HG03175 (cell line): ENCODE data around the gene GGT1.
"Not testable (repeated sequence)": the region's sequence is repeated elsewhere in the genome, so short reads cannot be mapped to it uniquely, and the experiment has no call there.

Source experiments
- ATAC-seq: cut with Tn5 transposase; IDR thresholded peaks from one replicate; pipeline ENCODE4 v1.9.1; 2021; ENCODE audit warnings: mild to moderate bottlenecking, moderate library complexity; ENCODE audit not compliant: unreplicated experiment

The GGT1 gene

DNA sequence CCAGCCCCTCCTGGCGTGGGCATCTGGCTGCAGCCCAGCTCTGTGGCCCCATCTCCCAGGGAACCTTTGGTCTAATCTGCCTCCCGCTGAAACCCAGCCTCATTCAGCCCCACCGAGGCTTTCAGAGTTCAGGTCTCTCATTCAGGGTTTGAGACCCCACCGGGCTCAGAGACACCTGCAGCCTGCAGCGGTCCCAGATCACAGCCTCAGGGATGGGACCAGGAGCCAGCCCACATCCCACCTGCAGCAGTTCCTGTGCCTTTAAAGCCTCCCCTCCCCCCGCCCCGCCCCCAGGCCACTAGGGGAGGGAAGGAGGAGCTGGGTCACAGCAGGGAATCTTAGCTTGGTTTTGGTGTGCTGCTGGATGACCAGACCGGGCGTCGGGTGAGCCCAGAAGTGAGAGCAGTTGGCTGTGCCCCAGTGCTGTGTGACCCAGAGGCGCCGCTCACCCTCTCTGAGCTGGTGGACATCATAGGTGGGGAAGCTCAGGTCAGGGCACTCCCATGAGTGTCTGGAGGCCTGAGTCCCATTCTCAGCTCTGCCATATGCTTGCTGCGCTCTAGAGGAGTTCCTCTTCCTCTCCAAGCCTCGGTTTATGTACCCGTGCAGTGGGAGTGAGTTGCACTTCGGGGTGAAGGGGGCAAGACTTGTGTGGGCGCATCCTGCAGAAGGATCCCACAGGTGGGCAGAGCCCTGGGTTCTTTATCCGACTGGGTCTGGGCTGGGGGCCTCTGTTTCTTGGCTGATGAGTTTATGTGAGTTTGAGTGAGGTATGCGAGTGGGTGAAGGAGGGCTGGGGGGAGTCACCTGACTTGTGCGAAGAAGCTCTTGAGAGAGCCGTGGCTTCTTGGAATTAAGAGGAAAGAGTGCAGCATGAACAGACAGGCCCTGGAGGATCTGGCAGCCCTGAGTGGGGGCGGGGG, at the start of gene GGT1:
TSS of gene GGT1 (plus strand) at position 347 of the 923 bp plus-strand sequence. CDS start 7,889 bp downstream, outside the sequence.
- not testable (repeated sequence) for ATAC-seq

DNA sequence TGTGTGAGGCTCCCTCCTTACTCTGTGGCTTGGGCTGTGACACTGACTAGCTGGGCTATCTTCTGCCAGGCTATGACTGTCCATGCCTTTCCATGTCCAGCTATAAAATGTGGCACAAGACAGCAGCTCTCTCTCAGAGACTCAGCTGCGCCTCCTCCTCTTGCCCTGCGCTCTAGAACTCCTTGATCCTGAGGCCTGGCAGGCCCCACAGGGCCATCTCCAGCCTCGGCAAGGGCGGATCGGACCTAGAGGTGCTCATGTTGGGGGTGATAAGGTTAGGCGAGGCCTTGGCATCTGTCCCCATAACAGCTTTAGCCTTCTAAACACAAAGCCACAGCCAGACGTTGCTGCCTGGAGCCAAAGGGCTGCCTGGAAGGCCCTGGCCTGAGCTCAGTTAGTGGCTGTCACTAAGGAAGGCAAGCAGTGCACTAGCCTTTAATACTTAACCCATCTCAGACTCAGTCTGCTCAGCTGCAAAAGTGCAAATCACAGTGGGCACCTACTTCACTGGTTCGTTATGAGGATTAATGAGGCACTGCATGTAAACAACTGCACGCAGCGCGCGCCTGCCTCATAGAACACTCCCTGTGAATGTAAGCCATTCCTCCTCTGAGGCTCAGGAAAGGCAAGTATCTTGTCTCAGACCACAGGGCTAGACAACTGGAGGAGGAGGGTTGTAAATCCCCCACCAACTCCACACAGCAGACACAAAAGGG, 49.2 kb upstream of the GGT1 start:
- ATAC-seq, result no peak

DNA sequence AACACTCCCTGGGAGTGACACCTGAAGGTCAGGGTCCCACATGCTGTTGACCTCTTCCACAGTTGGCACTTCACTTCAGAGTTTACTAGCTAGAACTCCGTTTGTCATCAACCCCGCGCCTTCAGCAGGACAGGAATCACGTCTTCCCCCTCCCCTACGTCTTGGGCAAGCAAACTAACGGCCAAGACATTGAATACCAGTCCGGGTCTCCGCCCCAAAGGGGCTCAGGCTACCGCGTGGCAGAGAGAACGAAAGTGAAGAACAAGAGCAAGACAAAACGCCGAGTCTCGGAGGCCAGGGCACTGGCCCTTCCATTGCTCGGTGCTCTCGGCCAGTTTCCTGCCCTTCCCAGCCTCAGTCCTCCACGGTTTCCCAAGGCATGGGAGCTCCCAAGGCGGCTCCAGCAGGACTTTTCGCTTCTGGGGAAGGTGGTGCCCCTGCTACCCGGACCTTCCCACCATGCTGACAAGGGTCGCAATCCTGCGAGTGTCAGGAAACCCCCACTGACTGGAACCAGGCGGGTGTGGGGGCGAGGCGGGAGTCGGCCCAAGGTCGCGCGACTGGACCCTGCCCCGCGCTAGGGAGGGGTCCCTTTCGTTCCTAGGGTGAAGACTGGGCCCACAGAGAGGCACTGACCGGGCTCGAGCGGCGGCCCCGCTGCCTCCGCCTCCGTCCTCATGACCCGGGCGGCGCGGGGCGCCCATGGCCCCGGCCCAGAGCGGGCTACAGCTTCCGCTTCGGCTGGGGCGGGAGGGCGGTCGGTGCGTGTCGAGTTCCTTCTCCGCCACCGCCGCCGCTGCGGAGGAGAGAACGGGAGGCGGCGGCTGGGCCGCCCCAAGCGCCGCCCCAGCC, 48.5 kb upstream of the GGT1 start, which contains the start of gene GUCD1:
TSS of gene GUCD1 (minus strand) at position 826 of the 852 bp plus-strand sequence. CDS start at position 679, 147 bp downstream.
- no peak for ATAC-seq

DNA sequence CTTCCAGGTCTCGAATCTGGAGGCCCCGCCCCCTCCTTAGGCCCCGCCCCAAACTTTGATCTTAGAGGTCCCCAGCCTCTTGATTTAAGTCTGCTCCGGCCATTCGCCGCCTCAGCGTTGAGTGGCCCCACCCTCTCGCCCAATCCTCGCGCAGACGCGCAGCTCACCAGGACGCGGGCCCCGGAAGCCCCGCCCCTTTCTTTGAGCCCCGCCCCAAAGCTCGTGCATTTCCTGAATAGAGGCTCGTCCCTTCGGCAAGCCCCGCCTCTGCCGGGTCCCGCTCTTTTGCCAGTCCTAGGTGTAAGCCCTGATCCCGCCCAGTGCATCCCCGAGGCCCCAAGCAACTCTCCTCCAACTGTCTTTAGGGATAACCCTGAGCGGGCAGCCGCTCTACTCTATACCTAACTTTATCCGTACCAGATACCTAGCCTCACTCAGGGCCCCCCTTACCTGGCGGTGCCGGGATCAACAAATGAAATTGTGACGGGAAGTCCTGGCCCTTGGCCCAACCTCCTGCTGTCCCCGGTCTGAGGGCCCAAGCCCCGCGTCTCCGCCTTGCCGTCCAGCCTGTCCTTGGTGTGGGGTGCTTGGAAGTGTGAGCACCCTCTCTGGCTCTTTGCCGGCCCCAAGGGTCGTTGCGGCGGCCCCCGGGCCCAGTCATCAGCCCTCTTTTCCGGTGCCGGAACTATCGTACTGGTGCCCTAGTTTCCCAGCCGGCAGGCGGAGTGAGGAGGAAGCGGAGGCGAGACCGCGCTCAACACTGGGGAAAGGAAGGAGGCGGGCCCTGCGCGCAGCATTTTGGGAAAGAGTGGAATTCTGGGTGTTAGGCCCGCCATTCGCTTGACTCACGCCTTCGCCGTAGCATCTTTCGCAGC, 47.6 kb upstream of the GGT1 start, which contains the start of gene SNRPD3:
TSS of gene SNRPD3 (plus strand) at position 835 of the 875 bp plus-strand sequence. CDS start 1,676 bp downstream, outside the sequence.
- ATAC-seq, result peak; percentile 77

DNA sequence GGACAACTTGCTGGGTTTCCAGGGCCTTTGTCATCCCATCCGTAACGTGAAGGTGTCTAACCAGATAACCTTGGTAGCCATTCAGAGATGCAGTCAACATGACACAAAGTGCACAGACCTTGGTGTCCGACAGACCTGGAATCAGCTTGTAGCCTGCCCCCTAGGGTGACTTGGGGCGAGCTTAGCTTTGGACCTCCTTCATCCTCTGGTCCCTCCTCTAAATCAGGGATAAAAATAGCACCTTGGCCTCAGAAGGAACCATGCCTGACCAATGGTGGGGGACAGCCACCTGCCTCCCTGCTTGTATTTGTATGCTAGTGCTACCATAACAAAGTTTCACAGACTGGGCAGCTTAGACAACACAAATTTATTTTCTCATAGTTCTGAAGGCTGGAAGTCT, 43.5 kb upstream of the GGT1 start:
- ATAC-seq, result no peak

DNA sequence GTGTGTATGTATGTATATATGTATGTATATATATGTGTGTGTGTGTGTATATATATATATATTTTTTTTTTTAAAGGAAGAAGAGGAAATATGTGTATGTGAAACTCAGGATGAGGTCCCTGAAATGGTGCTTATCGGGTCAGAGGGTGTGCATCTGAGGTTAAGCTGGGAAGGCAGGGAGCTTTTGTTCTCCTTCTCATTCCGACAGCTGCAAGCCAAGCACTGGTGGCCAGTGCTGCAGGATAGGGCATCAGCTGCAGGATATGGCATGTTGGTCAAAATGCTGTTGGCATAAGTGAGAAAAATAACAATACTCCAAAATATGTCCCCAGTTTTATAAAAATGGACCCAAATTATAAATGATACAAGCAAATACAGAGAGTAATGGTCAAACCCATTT, 39.7 kb upstream of the GGT1 start:
- ATAC-seq, result no peak

DNA sequence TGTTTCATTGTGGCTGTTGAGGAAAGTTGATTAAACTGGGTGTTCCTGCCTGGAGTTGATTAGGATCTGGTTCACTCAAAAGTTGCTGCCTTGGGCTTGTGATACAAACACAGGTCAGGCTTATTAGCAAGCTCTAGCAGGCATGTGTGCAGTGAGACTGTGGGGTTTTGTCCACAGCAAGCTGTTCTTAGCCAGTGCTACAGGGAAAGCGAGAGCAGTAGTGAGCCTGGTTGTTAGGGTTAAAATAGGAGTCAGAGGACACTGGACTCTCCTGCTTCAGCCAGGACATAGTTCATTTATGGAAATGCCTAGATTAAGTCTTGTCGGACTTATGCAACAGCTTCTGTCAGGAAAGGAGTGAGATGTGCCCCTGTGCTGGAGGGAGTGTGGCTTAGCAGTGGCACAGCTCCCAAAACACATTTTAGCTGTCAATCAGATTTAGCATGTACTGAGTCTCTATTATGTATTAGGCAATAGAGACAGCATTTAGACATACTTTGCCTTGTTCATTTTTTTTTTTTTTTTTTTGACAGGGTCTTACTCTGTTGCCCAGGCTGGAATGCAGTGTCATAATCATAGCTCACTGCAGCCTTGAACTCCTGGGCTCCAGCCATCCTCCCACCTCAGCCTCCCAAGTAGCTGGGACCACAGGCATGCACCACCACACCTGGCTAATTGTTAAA, 38.5 kb upstream of the GGT1 start:
- ATAC-seq, result no peak

DNA sequence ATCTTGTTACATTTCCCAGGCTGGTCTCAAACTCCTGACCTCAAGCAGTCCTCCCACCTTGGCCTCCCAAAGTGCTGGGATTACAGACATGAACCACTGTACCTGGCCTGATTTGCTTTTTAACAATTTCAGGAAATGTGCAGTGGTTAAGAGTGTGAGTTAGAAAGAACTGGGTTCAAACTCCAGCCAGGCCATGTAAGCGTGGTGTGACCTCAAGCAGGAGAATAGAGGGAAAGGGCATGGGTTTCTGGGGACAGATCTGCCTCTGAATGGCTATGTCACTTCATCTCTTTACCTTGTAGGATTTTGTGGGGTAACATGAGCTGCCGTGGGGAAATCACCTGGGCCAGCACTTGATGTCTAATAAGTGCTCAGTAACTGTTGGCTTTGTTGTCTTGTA, 37.9 kb upstream of the GGT1 start:
- ATAC-seq, result no peak

DNA sequence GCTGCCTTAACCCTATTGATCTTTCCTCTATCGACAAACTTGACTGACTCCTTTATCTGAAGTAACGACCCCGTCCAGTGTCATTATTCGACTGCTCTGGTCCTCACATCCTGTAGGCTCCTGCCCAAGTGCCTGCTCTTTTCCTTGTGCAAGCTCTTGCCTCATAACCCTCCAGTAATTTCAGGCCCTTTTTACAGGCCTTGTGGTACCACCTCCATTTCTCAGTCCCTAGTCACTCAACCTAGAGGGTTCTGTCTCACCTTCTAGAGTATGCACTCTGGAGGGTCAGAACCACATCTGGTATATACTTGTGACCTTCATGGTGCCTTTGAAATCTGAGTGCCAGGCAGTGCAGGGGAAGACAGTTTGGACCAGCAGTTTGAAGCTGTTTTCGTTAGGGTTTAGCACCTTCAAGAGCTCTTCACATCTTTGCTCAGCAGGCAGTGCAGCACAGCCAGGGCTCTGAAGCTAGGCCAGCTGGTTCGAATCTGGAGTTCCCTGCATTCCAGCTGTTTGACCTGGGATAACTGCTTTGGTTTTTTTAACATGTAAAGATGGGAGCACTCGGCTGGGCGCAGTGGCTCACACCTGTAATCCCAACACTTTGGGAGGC, 36.0 kb upstream of the GGT1 start:
- no peak for ATAC-seq

DNA sequence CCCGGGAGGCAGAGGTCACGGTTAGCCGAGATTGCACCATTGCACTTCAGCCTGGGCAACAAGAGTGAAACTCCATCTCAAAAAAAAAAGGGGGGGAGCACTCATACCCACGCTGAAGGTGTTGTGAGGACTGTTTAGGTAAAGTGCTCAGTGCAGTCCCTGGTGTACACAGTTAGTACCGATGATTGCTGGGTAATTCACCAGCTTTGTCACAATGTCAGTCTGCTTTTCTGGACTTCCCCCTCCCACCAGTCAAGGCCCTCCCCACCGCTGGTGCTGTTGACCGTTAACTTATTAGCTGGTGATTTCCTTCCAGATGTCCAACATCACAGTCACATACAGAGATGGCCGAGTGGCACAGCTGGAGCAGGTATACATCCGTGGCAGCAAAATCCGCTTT, 35.3 kb upstream of the GGT1 start:
- no peak for ATAC-seq

DNA sequence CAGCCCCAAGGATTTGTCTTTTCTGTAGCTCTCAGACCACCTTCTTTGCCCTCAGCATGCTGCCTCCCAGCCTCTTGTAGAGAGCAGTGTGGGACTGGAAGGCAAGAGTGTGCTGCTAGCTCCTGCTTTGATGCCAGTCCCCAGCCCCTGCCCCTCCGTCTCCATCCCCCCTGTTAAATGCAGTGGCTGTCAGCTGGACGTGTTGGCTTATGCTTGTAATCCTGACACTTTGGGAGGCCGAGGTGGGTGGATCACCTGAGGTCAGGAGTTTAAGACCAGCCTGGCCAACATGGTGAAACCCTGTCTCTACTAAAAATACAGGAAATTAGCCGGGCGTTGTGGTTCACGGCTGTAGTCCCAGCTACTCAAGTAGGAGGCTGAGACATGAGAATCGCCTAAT, 31.7 kb upstream of the GGT1 start:
- ATAC-seq, result no peak

DNA sequence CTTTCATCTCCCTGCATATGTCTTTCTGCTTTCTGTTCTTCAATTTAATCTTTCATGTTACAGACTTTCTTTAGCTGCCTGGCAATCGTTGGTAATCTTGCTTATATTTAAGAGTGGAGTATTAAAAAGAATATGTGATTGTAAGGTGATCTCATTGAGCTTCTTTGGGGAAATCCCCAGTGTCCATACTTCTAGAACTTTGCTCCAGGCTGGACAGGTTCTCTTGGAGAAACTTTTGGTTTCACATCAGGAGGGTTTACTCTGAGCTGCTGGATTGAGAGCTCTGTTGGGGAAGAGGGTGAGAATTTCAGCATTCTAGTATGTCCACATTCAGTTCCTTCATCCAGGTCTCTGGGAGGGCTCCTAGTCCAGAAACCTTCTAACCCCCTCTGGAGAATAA, 26.2 kb upstream of the GGT1 start:
- no peak for ATAC-seq

DNA sequence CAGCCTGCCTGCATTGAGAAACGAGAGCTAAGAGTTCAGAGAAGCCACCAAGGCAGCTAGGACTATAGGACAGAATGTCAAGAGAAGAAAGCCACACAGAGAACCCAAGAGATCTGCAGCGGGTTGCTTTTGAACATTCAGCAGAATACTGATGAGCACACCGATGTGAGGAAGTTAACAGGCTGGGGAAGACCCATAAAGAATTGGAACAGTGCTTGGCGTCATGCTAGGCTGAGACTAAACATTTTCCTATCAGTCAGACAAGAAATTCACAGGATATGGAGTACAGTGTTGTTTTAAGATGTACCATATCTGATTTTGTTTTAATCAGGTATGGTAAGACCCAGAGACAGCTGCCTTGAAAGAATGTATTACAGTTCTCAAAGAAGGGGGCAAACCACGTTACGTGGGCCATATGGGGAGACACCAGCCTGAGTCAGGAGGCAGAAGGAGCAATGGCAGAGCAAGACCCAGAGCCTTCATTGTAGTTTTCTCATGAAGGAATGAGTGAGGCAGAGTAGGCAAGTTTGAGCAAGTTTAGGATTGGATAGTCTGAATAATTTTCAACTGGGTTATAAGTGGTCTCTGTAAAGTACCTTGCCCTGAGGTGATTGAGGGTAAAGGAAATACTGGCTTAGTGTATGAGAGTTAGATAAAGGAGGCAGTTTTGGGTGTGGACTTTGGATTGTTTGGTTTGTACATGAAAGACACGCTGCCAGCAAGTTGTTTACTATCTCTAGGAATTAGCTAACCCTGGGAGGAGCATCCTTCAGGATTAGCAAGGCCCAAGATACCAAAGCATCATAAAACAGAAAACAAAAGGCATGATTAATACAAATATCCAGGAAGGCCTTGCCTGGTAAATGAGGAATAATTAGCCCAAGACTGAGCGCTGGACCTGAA, 24.4 kb upstream of the GGT1 start:
- no peak for ATAC-seq

DNA sequence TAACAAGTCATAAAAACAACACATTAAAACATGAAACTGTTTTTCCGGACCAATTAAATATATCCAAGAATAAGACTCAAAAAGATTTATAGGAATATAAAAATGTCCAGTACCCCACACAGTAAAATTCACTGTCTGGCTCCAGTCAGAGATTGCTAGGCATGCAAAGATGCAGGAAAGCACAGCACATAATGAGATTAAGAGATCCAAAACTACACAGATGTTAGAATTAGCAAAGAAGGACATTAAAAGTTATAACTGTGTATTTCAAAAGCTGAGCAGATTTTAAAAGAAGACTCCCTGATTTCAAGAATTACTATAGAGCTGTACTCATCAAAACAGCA, 23.8 kb upstream of the GGT1 start:
- no peak for ATAC-seq

DNA sequence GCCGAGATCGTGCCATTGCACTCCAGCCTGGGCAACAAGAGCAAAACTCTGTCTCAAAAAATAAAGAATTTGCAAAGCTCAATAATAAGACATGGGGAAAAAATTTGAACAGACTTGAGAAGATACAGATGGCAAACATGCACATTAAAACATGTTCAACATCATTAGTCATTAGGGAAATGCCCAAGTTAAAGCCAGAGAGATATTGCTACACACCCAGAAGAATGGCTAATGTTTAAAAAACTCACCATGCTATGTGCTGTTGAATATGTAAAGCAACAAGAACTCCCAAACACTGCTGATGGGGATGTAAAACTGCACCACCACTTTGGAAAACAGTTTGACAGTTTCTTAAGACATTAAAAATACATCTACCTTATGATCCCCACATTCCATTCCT, 22.7 kb upstream of the GGT1 start:
- no peak for ATAC-seq

DNA sequence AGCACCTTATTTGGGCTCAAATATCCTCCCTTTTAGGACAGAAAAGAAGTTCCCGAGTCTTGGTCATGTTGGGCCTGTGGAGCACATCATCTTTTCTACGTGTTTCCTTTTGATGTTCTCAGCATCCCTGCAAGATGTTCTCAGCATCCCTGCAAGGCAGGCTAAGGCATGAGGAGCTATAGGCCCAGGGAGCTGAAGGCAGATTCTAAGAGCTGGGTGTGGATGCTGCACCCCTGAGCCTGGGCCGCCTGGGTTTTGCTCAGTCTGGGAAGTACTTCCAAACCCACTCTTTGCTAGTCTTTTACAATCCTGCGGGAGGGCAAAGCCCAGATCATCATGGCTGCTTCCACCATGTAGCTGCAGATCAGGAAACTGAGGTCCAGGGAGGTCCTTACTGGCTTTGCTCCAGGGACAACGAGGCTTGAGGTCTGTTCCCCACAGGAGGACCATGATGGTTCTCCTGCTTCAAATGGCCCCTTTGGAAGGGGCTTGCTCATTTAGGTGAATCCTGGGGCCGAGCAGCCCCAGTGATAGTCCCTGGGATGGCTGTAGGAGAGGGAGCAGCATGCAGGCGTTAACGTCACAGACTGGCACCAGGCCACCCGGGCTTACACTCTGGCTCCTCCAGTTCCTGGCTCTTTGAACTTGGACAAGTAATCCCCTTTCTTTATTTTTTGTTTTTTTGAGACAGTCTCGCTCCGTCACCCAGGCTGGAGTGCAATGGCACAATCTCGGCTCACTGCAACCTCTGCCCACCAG, 20.8 kb upstream of the GGT1 start:
- no peak for ATAC-seq
